Mesenchymal stem cell (in vitro differentiated cells and primary cell): ENCODE data around the gene ALG12.
"Not testable (repeated sequence)": the region's sequence is repeated elsewhere in the genome, so short reads cannot be mapped to it uniquely, and the experiment has no call there.

Source experiments
- DNase-seq: peaks from one replicate; pipeline ENCODE4 v3.0.0-alpha.2; 2013
- H2AFZ ChIP-seq: one replicate; pipeline ENCODE4 v1.6.1; 2013; ENCODE audit warnings: low read depth, mild to moderate bottlenecking, control low read depth, inconsistent platforms, low read length, moderate library complexity
- H2AK5ac ChIP-seq: 2 replicates; pipeline ENCODE4 v1.6.1; 2013; ENCODE audit warnings: low read length, moderate library complexity, mild to moderate bottlenecking, inconsistent platforms; ENCODE audit not compliant: severe bottlenecking
- H2BK120ac ChIP-seq: one replicate; pipeline ENCODE4 v1.6.1; 2013; ENCODE audit warnings: low read depth, mild to moderate bottlenecking, inconsistent platforms, low read length, moderate library complexity
- H2BK12ac ChIP-seq, 2 experiments: one replicate each; pipeline ENCODE4 v1.6.1; 2013; ENCODE audit warnings: inconsistent platforms in 2 of 2, low read length in 2 of 2, mild to moderate bottlenecking in 2 of 2, moderate library complexity in 2 of 2, control low read depth in 1 of 2
- H2BK15ac ChIP-seq: one replicate; pipeline ENCODE4 v1.6.1; 2013; ENCODE audit warnings: mild to moderate bottlenecking, low read depth, inconsistent platforms; ENCODE audit not compliant: poor library complexity, severe bottlenecking
- H2BK5ac ChIP-seq: 2 replicates; pipeline ENCODE4 v1.6.1; 2013; ENCODE audit warnings: low read depth, mild to moderate bottlenecking, low read length, control low read depth, inconsistent platforms; ENCODE audit not compliant: poor library complexity, severe bottlenecking
- H3K14ac ChIP-seq, 2 experiments: one replicate each; pipeline ENCODE4 v1.6.1; 2013; ENCODE audit warnings: inconsistent platforms in 2 of 2, low read length in 2 of 2, control low read depth in 1 of 2, mild to moderate bottlenecking in 1 of 2, moderate library complexity in 1 of 2
- H3K18ac ChIP-seq, 2 experiments: one replicate each; pipeline ENCODE4 v1.6.1; 2013; ENCODE audit warnings: inconsistent platforms in 2 of 2, low read length in 2 of 2, control low read depth in 1 of 2, low read depth in 1 of 2, mild to moderate bottlenecking in 1 of 2
- H3K23ac ChIP-seq, 2 experiments: one replicate each; pipeline ENCODE4 v1.6.1; 2013; ENCODE audit warnings: inconsistent platforms in 2 of 2, low read length in 2 of 2, mild to moderate bottlenecking in 2 of 2, moderate library complexity in 2 of 2, control low read depth in 1 of 2
- H3K27ac ChIP-seq: 2 replicates; pipeline ENCODE4 v1.5.1; 2013; ENCODE audit warnings: mild to moderate bottlenecking, moderate library complexity, low read length, control low read depth, inconsistent platforms; ENCODE audit not compliant: poor library complexity, severe bottlenecking
- H3K27me3 ChIP-seq, 2 experiments: 2 replicates each; pipeline versions ENCODE4 v1.6.1 to v1.7.0; 2013; ENCODE audit warnings: low read length in 2 of 2, mild to moderate bottlenecking in 2 of 2, moderate library complexity in 2 of 2, control low read depth in 1 of 2, inconsistent platforms in 1 of 2; ENCODE audit not compliant: control insufficient read depth in 1 of 2, insufficient read depth in 1 of 2
- H3K36me3 ChIP-seq, 2 experiments: 2 replicates each; pipeline versions ENCODE4 v1.6.1 to v1.7.0; 2013; ENCODE audit warnings: low read length in 2 of 2, control low read depth in 1 of 2, inconsistent platforms in 1 of 2, low read depth in 1 of 2, mild to moderate bottlenecking in 1 of 2; ENCODE audit not compliant: insufficient read depth in 2 of 2, control insufficient read depth in 1 of 2
- H3K4ac ChIP-seq, 2 experiments: one replicate each; pipeline ENCODE4 v1.6.1; 2013; ENCODE audit warnings: inconsistent platforms in 2 of 2, low read length in 2 of 2, mild to moderate bottlenecking in 2 of 2, moderate library complexity in 2 of 2, control low read depth in 1 of 2, low read depth in 1 of 2
- H3K4me1 ChIP-seq: 2 replicates; pipeline ENCODE4 v1.6.1; 2013; ENCODE audit warnings: low read depth, low read length, control low read depth; ENCODE audit not compliant: control insufficient read depth, insufficient read depth
- H3K4me2 ChIP-seq: 2 replicates; pipeline ENCODE4 v1.6.1; 2013; ENCODE audit warnings: low read length, mild to moderate bottlenecking, inconsistent platforms; ENCODE audit not compliant: poor library complexity, severe bottlenecking
- H3K4me3 ChIP-seq, 2 experiments: 2 replicates each; pipeline versions ENCODE4 v1.5.1 to v1.7.0; 2013; ENCODE audit warnings: low read length in 2 of 2, mild to moderate bottlenecking in 2 of 2, control low read depth in 1 of 2, low read depth in 1 of 2; ENCODE audit not compliant: insufficient read depth in 1 of 2
- H3K79me1 ChIP-seq: replicated peaks from 2 replicates; pipeline ENCODE4 v1.6.1; 2013; ENCODE audit warnings: mild to moderate bottlenecking, control low read depth, low read length, inconsistent platforms; ENCODE audit not compliant: poor library complexity, severe bottlenecking
- H3K9ac ChIP-seq: 2 replicates; pipeline ENCODE4 v1.7.0; 2013; ENCODE audit warnings: mild to moderate bottlenecking, low read length, moderate library complexity
- H3K9me3 ChIP-seq: 2 replicates; pipeline ENCODE4 v1.7.0; 2013; ENCODE audit warnings: mild to moderate bottlenecking, low read length; ENCODE audit not compliant: control insufficient read depth
- H4K8ac ChIP-seq: one replicate; pipeline ENCODE4 v1.6.1; 2013; ENCODE audit warnings: inconsistent platforms, mild to moderate bottlenecking, low read length, moderate library complexity
- H4K91ac ChIP-seq: one replicate; pipeline ENCODE4 v1.6.1; 2013; ENCODE audit warnings: mild to moderate bottlenecking, low read length, inconsistent platforms
- WGBS: methylation state at CpG from one replicate; pipeline ENCODE4 v1.1.7; 2013; ENCODE audit warnings: mixed read lengths; 5-methylcytosine and 5-hydroxymethylcytosine counted together

The ALG12 gene

DNA sequence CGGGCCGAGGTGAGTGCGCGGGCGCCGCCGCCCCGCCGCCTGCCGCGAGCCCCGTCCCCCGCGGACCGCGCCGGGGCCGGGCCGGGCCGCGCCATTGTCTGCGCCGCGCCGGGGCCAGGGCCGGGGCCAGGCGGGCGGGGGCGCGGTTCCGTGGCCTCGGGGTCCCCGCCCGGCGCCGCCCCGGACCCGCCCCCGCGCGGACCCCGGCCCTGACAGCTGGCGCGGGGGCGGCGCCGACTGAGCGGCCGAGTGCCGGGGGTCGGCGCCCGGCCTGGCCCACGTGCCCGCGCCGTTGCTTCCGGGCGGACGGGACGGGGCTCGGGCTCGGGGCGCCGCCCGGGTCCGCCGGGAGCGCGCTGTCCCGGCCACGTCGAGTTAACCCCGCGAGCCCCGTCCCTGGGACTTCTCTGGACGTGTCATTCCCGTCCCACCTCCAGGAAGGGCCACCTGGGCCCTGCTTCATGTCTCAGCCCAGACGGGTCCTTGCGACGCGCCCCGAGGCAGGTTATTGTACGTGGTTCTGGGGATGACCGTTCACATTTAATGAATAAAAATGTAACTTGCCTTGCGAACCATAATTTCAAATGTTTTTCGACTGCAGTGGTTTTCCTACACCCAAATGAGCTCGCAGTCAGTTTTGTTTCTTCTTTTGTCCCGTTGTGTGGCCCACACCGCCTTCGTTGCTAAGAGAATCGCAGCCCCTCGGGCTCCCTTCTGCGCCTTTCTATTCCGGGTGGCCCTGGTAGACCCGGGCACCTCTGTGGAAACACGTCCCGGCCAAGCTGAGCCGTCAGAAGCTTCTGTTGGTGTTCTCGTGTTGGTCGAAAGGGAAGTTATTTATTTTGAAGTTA is 64.0 kb downstream of the ALG12 start:
- Histone ChIP-seq H3K9ac (peak overlapping the region; percentile 95), H2BK15ac (no peak overlapping the region), H3K4me1 (peaks cover 15% of the 10 kb centered on the region), H3K23ac (no peak overlapping the region), H4K91ac (no peak overlapping the region), H3K4me2 (peak overlapping the region; percentile 63), H4K8ac (no peak overlapping the region), H3K27me3 (peaks cover 15 to 20% of the 10 kb centered on the region in 2 experiments), H3K4ac (peak overlapping the region; percentile 35 to 87), H2BK12ac (peak overlapping the region in 1 of 2 experiments; percentile 68), H3K27ac (peak overlapping the region; percentile 52), H2BK120ac (peak overlapping the region; percentile 74), H3K36me3 (peaks cover 0 to 8% of the 10 kb centered on the region in 2 experiments), H2BK5ac (no peak overlapping the region), H2AFZ (peak overlapping the region; percentile 44), H2AK5ac (no peak overlapping the region), H3K4me3 (peak overlapping the region; percentile 79 to 96), H3K14ac (peak overlapping the region in 1 of 2 experiments; percentile 92), H3K79me1 (peaks cover 2% of the 10 kb centered on the region), H3K9me3 (no peaks in the 10 kb centered on the region), H3K18ac (peak overlapping the region in 1 of 2 experiments; percentile 46)
- DNase-seq, result peak; percentile 53
- WGBS, result 2% methylated on average over 56 of the region's 101 CpGs

DNA sequence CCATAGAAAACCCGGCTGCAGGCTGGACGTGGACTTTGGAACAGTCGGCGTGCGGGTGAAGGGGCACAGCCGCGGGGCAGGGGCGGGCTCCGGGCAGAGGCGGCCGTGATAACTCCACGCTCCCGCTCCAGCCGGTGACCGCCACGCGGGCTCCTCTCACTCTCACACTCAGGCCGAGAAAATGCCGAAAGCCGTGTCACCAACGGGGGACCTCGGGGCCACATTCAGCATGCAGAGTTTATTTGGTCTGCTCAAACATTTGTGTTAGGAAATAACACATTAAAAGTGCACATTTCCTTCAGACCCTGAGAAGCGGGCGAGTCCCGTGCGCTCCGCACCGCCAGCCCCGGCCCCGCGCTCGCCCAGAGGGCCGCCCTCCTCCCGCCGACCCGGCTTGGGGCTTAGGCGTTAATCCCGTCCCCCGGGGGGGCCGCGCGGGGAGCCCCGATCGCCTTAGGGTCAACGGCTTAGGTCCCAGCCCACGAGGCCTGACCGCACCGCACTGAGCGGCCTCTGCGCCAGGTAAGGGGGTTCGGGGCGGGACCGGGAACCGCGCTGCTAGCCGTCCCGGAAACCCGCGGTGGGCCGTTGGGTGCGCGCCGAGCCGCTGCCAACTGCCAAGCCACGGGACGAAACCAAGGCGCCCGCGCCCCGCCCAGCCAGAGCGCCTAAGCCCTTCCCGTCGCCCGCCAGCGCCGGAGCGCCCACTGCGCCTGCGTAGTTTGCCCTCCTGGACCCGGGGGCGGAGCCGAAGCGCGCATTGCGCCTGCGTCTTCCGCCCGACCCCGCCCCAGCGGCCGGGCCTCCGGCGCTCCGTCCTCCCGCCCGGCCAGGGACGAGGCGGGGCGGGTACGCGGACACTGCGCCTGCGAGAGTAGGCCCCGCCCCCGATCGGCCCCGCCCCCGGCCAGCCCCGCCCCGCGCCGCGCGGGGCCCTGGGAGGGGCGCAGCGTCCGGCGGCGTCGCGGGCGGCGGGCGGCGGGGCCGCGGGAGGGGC is 65.0 kb downstream of the ALG12 start, which contains the start of gene ZBED4:
ZBED4 (plus strand) TSS at position 947 of the 997 bp plus-strand sequence. CDS start 29,819 bp downstream, outside the sequence.
- H3K9ac ChIP-seq, result peak within 1 kb of the TSS; percentile 95
- H3K4me3 ChIP-seq, result peak within 1 kb of the TSS; percentile 84 to 96
- H2AFZ ChIP-seq, result peak within 1 kb of the TSS; percentile 78
- H3K23ac ChIP-seq, result peak within 1 kb of the TSS in 1 of 2 experiments; percentile 15
- H2BK15ac ChIP-seq, result peak within 1 kb of the TSS; percentile 97
- H3K27ac ChIP-seq, result peak within 1 kb of the TSS; percentile 52
- H3K4me1 ChIP-seq, result peaks cover 25% of the 10 kb centered on the region
- H2BK5ac ChIP-seq, result peak within 1 kb of the TSS; percentile 77
- H3K18ac ChIP-seq, result peak within 1 kb of the TSS; percentile 94 to 95
- peak within 1 kb of the TSS; percentile 96 for H4K8ac ChIP-seq
- H3K9me3 ChIP-seq, result no peaks in the 10 kb centered on the region
- peak within 1 kb of the TSS; percentile 96 for H2BK120ac ChIP-seq
- peak within 1 kb of the TSS in 1 of 2 experiments; percentile 75 for H2BK12ac ChIP-seq
- peak within 1 kb of the TSS; percentile 93 for H4K91ac ChIP-seq
- H3K79me1 ChIP-seq, result no peaks in the 10 kb centered on the region
- peak within 1 kb of the TSS in 1 of 2 experiments; percentile 94 for H3K14ac ChIP-seq
- H3K4me2 ChIP-seq, result peak within 1 kb of the TSS; percentile 91
- peak within 1 kb of the TSS; percentile 85 to 95 for H3K4ac ChIP-seq
- H3K27me3 ChIP-seq, result peaks cover 16 to 28% of the 10 kb centered on the region in 2 experiments
- H2AK5ac ChIP-seq, result no peak within 1 kb of the TSS
- 3% methylated on average over 83 of the region's 127 CpGs for WGBS
- DNase-seq, result peak; percentile 94
- peaks cover 0 to 2% of the 10 kb centered on the region in 2 experiments for H3K36me3 ChIP-seq

DNA sequence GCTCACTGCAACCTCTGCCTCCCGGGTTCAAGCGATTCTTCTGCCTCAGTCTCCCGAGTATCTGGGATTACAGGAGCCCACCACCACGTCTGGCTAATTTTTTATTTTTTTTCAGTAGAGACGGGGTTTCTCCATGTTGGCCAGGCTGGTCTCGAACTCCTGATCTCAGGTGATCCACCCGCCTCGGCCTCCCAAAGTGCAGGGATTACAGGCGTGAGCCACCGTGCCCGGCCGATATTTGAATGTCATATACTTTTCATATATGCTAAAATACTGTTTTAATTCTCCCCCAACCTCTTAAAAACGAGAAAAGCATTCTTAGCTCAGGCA is 65.7 kb downstream of the ALG12 start:
- not testable (repeated sequence) for H3K18ac ChIP-seq, H3K14ac ChIP-seq

More for the DNA sequence above, 65.7 kb downstream of the ALG12 start:
- H3K27ac ChIP-seq, H4K91ac ChIP-seq, H2BK120ac ChIP-seq, H3K79me1 ChIP-seq, H3K23ac ChIP-seq, H2AK5ac ChIP-seq, H4K8ac ChIP-seq, DNase-seq, H3K9me3 ChIP-seq, H2BK12ac ChIP-seq, H2AFZ ChIP-seq, H2BK15ac ChIP-seq, H3K36me3 ChIP-seq, H2BK5ac ChIP-seq: not testable (repeated sequence)
- Histone ChIP-seq H3K4me3 (peak overlapping the region in 1 of 2 experiments; percentile 87), H3K4me2 (peak overlapping the region; percentile 91), H3K4ac (peak overlapping the region in 1 of 2 experiments; percentile 62), H3K4me1 (peaks cover 30% of the 10 kb centered on the region), H3K27me3 (peaks cover 23 to 34% of the 10 kb centered on the region in 2 experiments), H3K9ac (peak overlapping the region; percentile 90)
- 67% methylated on average over 10 of the region's 13 CpGs for WGBS
